ENCODE results near the gene HAGH. TPM values are rescaled to one million over a fixed set of nuclear protein-coding genes. Genes with fewer than 3 reads are reported as not detected.

HAGH gene
- total and polyA plus RNA-seq, 9 of the 15 experiments (the other 6 are each of a cell fraction or from before 2014, with no cell fraction given), result 0.46 to 35.1 (median 16.8) TPM

DNA sequence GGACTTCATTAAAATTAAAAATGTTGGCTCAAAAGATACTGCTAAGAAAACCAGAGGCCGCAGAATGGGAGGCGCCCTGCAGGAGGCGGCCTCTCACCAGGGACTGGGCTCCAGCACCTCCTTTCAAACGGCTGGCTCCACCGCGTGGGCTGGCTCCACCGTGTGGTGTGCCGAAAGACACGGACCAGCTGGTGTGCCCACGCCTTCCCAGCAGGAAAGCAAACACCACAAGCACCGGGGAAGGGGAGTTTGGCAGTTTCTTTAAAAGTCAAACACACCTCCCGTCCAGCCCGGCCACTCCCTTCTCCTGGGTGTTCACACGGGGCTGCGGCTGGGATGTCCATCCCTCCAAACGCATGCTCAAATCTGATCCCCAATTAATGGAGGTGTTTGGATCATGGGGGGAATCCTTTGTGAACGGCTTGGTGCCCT lies 13.9 kb downstream of the HAGH start (continued):
- TF ChIP-seq MAZ (CRISPR knock-in tag; conservative IDR thresholded peaks at IDR 0.05 in 1 of 2, IDR thresholded peaks at IDR 0.05 in 1 of 2) (no peak), TEAD4 (IDR thresholded peaks at IDR 0.05; ENCODE audit: low read length) (no peak), TEAD4 (CRISPR knock-in tag; IDR thresholded peaks at IDR 0.05; ENCODE audit: borderline replicate concordance) (no peak), TFAP4 (CRISPR knock-in tag; IDR thresholded peaks at IDR 0.05; ENCODE audit: borderline replicate concordance) (peak; percentile 98), ZNF253 (CRISPR knock-in tag; conservative IDR thresholded peaks at IDR 0.05) (no peak), PCBP1 (IDR thresholded peaks at IDR 0.05; ENCODE audit: low read depth, low read length, poor library complexity, severe bottlenecking) (no peak), NRF1 (conservative IDR thresholded peaks at IDR 0.05 in 1 of 2, IDR thresholded peaks at IDR 0.05 in 1 of 2) (no peak; a peak in 1 of 4 replicates), KDM5B (IDR thresholded peaks at IDR 0.05; ENCODE audit: insufficient replicate concordance, low read depth, low read length) (no peak), REST (IDR thresholded peaks at IDR 0.05; ENCODE audit: borderline replicate concordance) (peak; percentile 77), REST (CRISPR knock-in tag; IDR thresholded peaks at IDR 0.05; ENCODE audit: low read depth) (no peak), TAF1 (IDR thresholded peaks at IDR 0.05; ENCODE audit: control insufficient read depth, extremely low read depth, insufficient read depth, low read length, severe bottlenecking) (no peak), GTF2E2 (tag; IDR thresholded peaks at IDR 0.05) (no peak)
- TF ChIP-seq, protein P1, sequence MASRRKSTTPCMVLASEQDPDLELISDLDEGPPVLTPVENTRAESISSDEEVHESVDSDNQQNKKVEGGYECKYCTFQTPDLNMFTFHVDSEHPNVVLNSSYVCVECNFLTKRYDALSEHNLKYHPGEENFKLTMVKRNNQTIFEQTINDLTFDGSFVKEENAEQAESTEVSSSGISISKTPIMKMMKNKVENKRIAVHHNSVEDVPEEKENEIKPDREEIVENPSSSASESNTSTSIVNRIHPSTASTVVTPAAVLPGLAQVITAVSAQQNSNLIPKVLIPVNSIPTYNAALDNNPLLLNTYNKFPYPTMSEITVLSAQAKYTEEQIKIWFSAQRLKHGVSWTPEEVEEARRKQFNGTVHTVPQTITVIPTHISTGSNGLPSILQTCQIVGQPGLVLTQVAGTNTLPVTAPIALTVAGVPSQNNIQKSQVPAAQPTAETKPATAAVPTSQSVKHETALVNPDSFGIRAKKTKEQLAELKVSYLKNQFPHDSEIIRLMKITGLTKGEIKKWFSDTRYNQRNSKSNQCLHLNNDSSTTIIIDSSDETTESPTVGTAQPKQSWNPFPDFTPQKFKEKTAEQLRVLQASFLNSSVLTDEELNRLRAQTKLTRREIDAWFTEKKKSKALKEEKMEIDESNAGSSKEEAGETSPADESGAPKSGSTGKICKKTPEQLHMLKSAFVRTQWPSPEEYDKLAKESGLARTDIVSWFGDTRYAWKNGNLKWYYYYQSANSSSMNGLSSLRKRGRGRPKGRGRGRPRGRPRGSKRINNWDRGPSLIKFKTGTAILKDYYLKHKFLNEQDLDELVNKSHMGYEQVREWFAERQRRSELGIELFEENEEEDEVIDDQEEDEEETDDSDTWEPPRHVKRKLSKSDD (conservative IDR thresholded peaks at IDR 0.05; ENCODE audit: low read length), result no peak
- TF ChIP-seq, protein P2, sequence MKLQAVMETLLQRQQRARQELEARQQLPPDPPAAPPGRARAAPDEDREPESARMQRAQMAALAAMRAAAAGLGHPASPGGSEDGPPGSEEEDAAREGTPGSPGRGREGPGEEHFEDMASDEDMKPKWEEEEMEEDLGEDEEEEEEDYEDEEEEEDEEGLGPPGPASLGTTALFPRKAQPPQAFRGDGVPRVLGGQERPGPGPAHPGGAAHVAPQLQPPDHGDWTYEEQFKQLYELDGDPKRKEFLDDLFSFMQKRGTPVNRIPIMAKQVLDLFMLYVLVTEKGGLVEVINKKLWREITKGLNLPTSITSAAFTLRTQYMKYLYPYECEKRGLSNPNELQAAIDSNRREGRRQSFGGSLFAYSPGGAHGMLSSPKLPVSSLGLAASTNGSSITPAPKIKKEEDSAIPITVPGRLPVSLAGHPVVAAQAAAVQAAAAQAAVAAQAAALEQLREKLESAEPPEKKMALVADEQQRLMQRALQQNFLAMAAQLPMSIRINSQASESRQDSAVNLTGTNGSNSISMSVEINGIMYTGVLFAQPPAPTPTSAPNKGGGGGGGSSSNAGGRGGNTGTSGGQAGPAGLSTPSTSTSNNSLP (IDR thresholded peaks at IDR 0.05; ENCODE audit: borderline replicate concordance, low read depth, low read length), result no peak

All from K562 (cell line).